Karpas-422 (cell line): ENCODE results near the gene CRCP. TPM values are rescaled to one million over a fixed set of nuclear protein-coding genes. Genes with fewer than 3 reads are reported as not detected.
"Not testable (repeated sequence)": the region's sequence is repeated elsewhere in the genome, so short reads cannot be mapped to it uniquely, and the experiment has no call there.

Experiments
- DNase-seq: peaks from one replicate; pipeline ENCODE4 v3.0.0-alpha.2; 2015
- H2AFZ ChIP-seq: fragments of 200-600 bp; sonication (generic); 2 replicates; pipeline ENCODE4 v1.6.1; 2014; ENCODE audit warnings: antibody characterized with exemption, low read length, mixed read lengths
- H3K27ac ChIP-seq: fragments of 200-600 bp; sonication (generic); 2 replicates; pipeline ENCODE4 v1.5.1; 2014; ENCODE audit warnings: mild to moderate bottlenecking, low read length, moderate library complexity
- H3K27me3 ChIP-seq: fragments of 200-600 bp; sonication (generic); 2 replicates; pipeline ENCODE4 v1.6.1; 2014; ENCODE audit warnings: low read length, mixed read lengths
- H3K36me3 ChIP-seq: fragments of 200-600 bp; sonication (generic); 2 replicates; pipeline ENCODE4 v1.6.1; 2014; ENCODE audit warnings: low read length, mixed read lengths; ENCODE audit not compliant: insufficient read depth
- H3K4me1 ChIP-seq: fragments of 200-600 bp; sonication (generic); 2 replicates; pipeline ENCODE4 v1.6.1; 2014; ENCODE audit warnings: mild to moderate bottlenecking, low read length, mixed read lengths
- H3K4me2 ChIP-seq: fragments of 200-600 bp; sonication (generic); 2 replicates; pipeline ENCODE4 v1.6.1; 2014; ENCODE audit warnings: low read length, low read depth, mild to moderate bottlenecking; ENCODE audit not compliant: poor library complexity, severe bottlenecking
- H3K4me3 ChIP-seq: fragments of 200-600 bp; sonication (generic); 2 replicates; pipeline ENCODE4 v1.5.1; 2014; ENCODE audit warnings: mild to moderate bottlenecking, antibody characterized with exemption, low read length, mixed read lengths
- H3K79me2 ChIP-seq: fragments of 200-600 bp; sonication (generic); 2 replicates; pipeline ENCODE4 v1.6.1; 2014; ENCODE audit warnings: mild to moderate bottlenecking, low read length, mixed read lengths
- H3K9ac ChIP-seq: fragments of 200-600 bp; sonication (generic); 2 replicates; pipeline ENCODE4 v1.6.0; 2014; ENCODE audit warnings: low read length
- H3K9me2 ChIP-seq: fragments of 200-600 bp; sonication (generic), shearing (Covaris generic); replicated peaks from 2 replicates; pipeline ENCODE4 v1.6.0; 2014; ENCODE audit warnings: mild to moderate bottlenecking, low read length, moderate library complexity; ENCODE audit not compliant: insufficient read depth
- H3K9me3 ChIP-seq: fragments of 300-700, 200-600 bp; sonication (generic); 2 replicates; pipeline ENCODE4 v1.6.1; 2014; ENCODE audit warnings: low read length, mixed read lengths
- H4K20me1 ChIP-seq: fragments of 200-600 bp; sonication (generic); 2 replicates; pipeline ENCODE4 v1.6.1; 2014; ENCODE audit warnings: mild to moderate bottlenecking, antibody characterized with exemption, low read length, low read depth; ENCODE audit not compliant: insufficient read depth
- total RNA-seq: library from RNA; depleted of rRNA; stranded (reverse); fragments of >200 nt; shearing (Covaris generic); gene quantifications from 2 replicates; pipeline ENCODE4 v1.2.3, GENCODE V29; 2014; ENCODE audit warnings: low replicate concordance

Gene CRCP
- total RNA-seq, 1 experiment from 2014 or later = 22.6 TPM

- H3K9me2 ChIP-seq = no peaks in the 10 kb centered on the region
- peak overlapping the region; percentile 58; the same call in 1 of the 2 replicates for H3K4me3 ChIP-seq
- H2AFZ ChIP-seq = peak overlapping the region; percentile 77; the same call in 1 of the 2 replicates
- H3K9ac ChIP-seq = peak overlapping the region; percentile 65
- H3K36me3 ChIP-seq = no peaks in the 10 kb centered on the region
- H3K79me2 ChIP-seq = no peaks in the 10 kb centered on the region
- no peaks in the 10 kb centered on the region for H4K20me1 ChIP-seq
- H3K27ac ChIP-seq = peak overlapping the region; percentile 64; the same call in 1 of the 2 replicates
- H3K4me2 ChIP-seq = peak overlapping the region; percentile 66
- peaks cover 11% of the 10 kb centered on the region for H3K4me1 ChIP-seq
- no peak for DNase-seq
- H3K9me3 ChIP-seq = no peaks in the 10 kb centered on the region
- H3K27me3 ChIP-seq = no peaks in the 10 kb centered on the region
These were observed 14.1 kb upstream of the CRCP start for GRCh38 chr7:66100408-66101050.

GRCh38 chr7:66102168-66102567, 12.5 kb upstream of the CRCP start:
- H3K4me3 ChIP-seq, H3K79me2 ChIP-seq, H2AFZ ChIP-seq, H3K27me3 ChIP-seq, DNase-seq, H4K20me1 ChIP-seq, H3K9me2 ChIP-seq, H3K9ac ChIP-seq, H3K4me2 ChIP-seq, H3K27ac ChIP-seq, H3K36me3 ChIP-seq, H3K9me3 ChIP-seq: not testable (repeated sequence)
- peaks cover 11% of the 10 kb centered on the region for H3K4me1 ChIP-seq

GRCh38 chr7:66103994-66104393, 10.7 kb upstream of the CRCP start:
- not testable (repeated sequence) for H3K9me2 ChIP-seq, H3K27ac ChIP-seq, H3K79me2 ChIP-seq, H3K9ac ChIP-seq, H3K9me3 ChIP-seq, DNase-seq, H3K4me2 ChIP-seq, H2AFZ ChIP-seq, H3K27me3 ChIP-seq, H4K20me1 ChIP-seq, H3K36me3 ChIP-seq, H3K4me3 ChIP-seq
- peaks cover 11% of the 10 kb centered on the region for H3K4me1 ChIP-seq

- H3K27me3 ChIP-seq = no peaks in the 10 kb centered on the region
- H3K4me1 ChIP-seq = peaks cover under 1% of the 10 kb centered on the region; the same call in 1 of the 2 replicates
- no peak overlapping the region for H2AFZ ChIP-seq
- no peak overlapping the region for H3K27ac ChIP-seq
- H4K20me1 ChIP-seq = no peaks in the 10 kb centered on the region
- DNase-seq = no peak
- H3K4me3 ChIP-seq = no peak overlapping the region
- no peaks in the 10 kb centered on the region for H3K36me3 ChIP-seq
- H3K79me2 ChIP-seq = no peaks in the 10 kb centered on the region
- H3K9me3 ChIP-seq = no peaks in the 10 kb centered on the region
- no peaks in the 10 kb centered on the region for H3K9me2 ChIP-seq
- H3K9ac ChIP-seq = no peak overlapping the region
- no peak overlapping the region for H3K4me2 ChIP-seq
These were observed 9.3 kb upstream of the CRCP start for GRCh38 chr7:66105263-66105748.

- DNase-seq, H3K4me3 ChIP-seq, H3K27ac ChIP-seq, H2AFZ ChIP-seq, H3K36me3 ChIP-seq, H3K9ac ChIP-seq, H3K4me2 ChIP-seq, H3K4me1 ChIP-seq, H3K27me3 ChIP-seq, H4K20me1 ChIP-seq, H3K79me2 ChIP-seq, H3K9me2 ChIP-seq, H3K9me3 ChIP-seq: not testable (repeated sequence)
These were observed 6.2 kb upstream of the CRCP start for GRCh38 chr7:66108410-66108809.

GRCh38 chr7:66110856-66111255, 3.8 kb upstream of the CRCP start:
- Histone ChIP-seq H3K4me3 (no peak overlapping the region), H3K9me2 (no peaks in the 10 kb centered on the region), H3K9ac (no peak overlapping the region), H4K20me1 (peaks cover 8% of the 10 kb centered on the region), H3K36me3 (0 out of 2 replicates have a peak, but pooled peaks cover 2% of the 10 kb centered on the region), H3K27me3 (no peaks in the 10 kb centered on the region), H3K4me2 (no peak overlapping the region), H3K9me3 (no peaks in the 10 kb centered on the region), H3K4me1 (peaks cover 9% of the 10 kb centered on the region), H3K79me2 (peaks cover 15% of the 10 kb centered on the region), H2AFZ (no peak overlapping the region), H3K27ac (no peak overlapping the region)
- no peak for DNase-seq

- DNase-seq, H3K27ac ChIP-seq, H2AFZ ChIP-seq, H3K4me3 ChIP-seq, H3K9ac ChIP-seq, H3K9me3 ChIP-seq, H3K27me3 ChIP-seq, H3K9me2 ChIP-seq: not testable (repeated sequence)
- H4K20me1 ChIP-seq = peaks cover 30% of the 10 kb centered on the region
- H3K79me2 ChIP-seq = peaks cover 73% of the 10 kb centered on the region
- peaks cover 16% of the 10 kb centered on the region; the same call in 1 of the 2 replicates for H3K36me3 ChIP-seq
- peak overlapping the region; percentile 90 for H3K4me2 ChIP-seq
- peaks cover 30% of the 10 kb centered on the region for H3K4me1 ChIP-seq
These were observed 2.2 kb downstream of the CRCP start for GRCh38 chr7:66116680-66117420.

GRCh38 chr7:66118603-66119002, 4.0 kb downstream of the CRCP start:
- Histone ChIP-seq H3K4me2 (no peak overlapping the region), H3K9ac (no peak overlapping the region; the same call in 1 of the 2 replicates)

More at GRCh38 chr7:66118603-66119002, 4.0 kb downstream of the CRCP start:
- Histone ChIP-seq H2AFZ (no peak overlapping the region), H3K9me3 (no peaks in the 10 kb centered on the region), H3K36me3 (peaks cover 16% of the 10 kb centered on the region; the same call in 1 of the 2 replicates), H3K9me2 (no peaks in the 10 kb centered on the region), H4K20me1 (peaks cover 32% of the 10 kb centered on the region), H3K27ac (no peak overlapping the region), H3K79me2 (peaks cover 90% of the 10 kb centered on the region), H3K4me3 (no peak overlapping the region), H3K27me3 (no peaks in the 10 kb centered on the region), H3K4me1 (peaks cover 30% of the 10 kb centered on the region)
- no peak for DNase-seq
